ENCODE data around the gene EXOC3.
"Not testable (repeated sequence)": the region's sequence is repeated elsewhere in the genome, so short reads cannot be mapped to it uniquely, and the experiment has no call there.

Gene EXOC3

GRCh38 chr5:442335-443238 is at the start of gene EXOC3:
Gene EXOC3 (plus strand): TSS chr5:443176. CDS start chr5:446206, 3,030 bp downstream.
- Histone ChIP-seq H3K4me3 (ENCODE audit: low read length) (peak within 1 kb of the TSS; percentile 100), H3K36me3 (ENCODE audit: control insufficient read depth, insufficient read depth, low read length, severe bottlenecking) (peaks cover 11% of the 10 kb centered on the region), H3K9ac (ENCODE audit: low read length) (peak within 1 kb of the TSS; percentile 98), H3K4me1 (ENCODE audit: control insufficient read depth, insufficient read depth, low read length) (peaks cover 23% of the 10 kb centered on the region), H3K9me3 (ENCODE audit: control insufficient read depth, low read length) (no peaks in the 10 kb centered on the region), H3K27me3 (replicated peaks; ENCODE audit: control insufficient read depth, insufficient read depth, low read length) (no peaks in the 10 kb centered on the region)
- DNase-seq (ENCODE audit: low read depth): peak; percentile 92

DNA sequence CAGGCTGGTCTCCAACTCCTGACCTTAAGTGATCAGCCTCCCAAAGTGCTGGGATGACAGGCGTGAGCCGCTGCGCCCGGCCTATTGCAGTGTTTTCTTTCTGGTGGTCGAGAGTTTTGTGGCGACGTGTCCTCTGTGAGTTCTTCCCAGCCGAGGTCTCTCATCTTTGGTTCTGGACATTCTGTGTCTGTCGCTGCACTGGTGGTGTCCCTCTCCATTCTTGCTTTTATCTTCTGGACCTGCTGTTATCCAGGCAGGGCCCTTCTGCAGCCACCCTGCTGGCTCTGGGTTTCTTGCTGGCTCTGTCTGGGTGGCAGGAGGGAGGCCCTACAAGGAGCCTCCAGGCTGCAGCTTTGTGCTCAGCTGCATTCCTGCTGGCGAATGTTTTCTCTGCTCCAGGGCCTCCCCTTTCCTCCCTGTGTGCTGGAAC is 49.1 kb upstream of the EXOC3 start:
- peak; percentile 66 for DNase-seq (ENCODE audit: low read depth)
- no peak overlapping the region for H3K9ac ChIP-seq (ENCODE audit: low read length)

DNA sequence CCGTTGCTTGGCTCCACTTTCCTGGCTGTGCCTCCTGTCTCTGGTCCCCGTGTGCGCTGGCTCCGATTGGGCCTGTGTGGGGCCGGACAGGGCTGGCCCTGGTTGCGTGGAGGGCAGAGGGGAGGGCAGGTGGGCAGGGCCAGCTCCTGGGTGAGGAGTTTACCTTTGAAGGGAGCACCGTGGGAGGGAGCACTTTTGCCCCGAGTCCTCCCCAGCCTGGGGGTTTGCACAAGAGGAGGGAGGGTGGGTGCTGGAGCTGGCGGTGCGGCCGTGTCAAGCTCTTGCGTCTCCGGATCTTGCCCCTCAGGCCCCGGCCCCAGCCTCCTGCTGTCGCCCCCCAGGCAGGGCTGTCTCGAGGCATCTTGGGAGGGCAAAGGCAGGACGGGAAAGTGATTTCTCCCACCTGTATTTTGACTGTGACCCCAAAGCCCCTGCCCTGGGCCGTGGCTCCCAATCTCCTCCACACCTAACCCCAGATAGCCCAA is 48.3 kb upstream of the EXOC3 start:
- Histone ChIP-seq H3K4me1 (ENCODE audit: control insufficient read depth, insufficient read depth, low read length) (peaks cover 33% of the 10 kb centered on the region), H3K4me3 (ENCODE audit: low read length) (no peak overlapping the region)

More for the DNA sequence above, 49.1 kb upstream of the EXOC3 start:
- no peaks in the 10 kb centered on the region for H3K9me3 ChIP-seq (ENCODE audit: control insufficient read depth, low read length)
- no peaks in the 10 kb centered on the region for H3K36me3 ChIP-seq (ENCODE audit: control insufficient read depth, insufficient read depth, low read length, severe bottlenecking)
- no peak overlapping the region for H3K4me3 ChIP-seq (ENCODE audit: low read length)
- peaks cover 25% of the 10 kb centered on the region for H3K4me1 ChIP-seq (ENCODE audit: control insufficient read depth, insufficient read depth, low read length)
- no peaks in the 10 kb centered on the region for H3K27me3 ChIP-seq (replicated peaks; ENCODE audit: control insufficient read depth, insufficient read depth, low read length)

DNA sequence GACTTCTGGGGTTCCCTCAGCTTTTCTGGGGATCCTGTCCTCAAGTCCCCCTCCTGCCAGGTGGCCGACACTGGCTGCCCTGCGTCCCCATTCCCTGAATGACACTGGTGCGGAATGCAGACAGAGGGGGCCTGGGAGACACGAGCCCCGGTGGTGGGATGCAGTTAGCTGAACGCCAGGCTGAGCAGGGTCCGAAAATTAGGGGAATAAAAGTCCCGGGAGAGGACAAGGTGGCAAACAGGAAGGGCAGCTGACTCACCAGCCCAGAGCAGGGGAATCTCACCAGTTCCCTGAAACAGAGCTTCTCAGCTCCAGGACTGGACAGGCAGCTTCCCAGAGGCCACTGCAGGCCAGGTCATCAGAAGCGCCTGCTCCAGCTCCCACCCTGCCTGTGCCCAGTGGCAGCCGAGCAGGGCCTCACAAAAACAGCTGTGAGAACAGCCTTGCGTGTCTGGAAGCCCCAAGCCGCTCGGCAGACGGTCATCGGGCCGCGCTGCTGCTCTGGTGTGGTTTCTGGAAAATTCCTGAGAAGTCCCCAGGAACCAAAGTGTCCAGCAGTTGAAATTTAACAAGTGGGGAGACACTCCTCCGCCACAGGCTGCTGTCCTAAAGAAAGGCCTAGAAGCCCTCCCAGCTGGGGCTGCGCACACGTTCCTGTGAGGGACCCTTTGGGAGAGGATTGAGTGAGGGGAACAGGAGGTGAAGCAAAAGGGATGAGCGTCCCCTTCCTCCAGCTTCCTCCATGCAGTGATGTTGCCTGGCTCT is 47.6 kb upstream of the EXOC3 start:
- Histone ChIP-seq H3K27me3 (replicated peaks; ENCODE audit: control insufficient read depth, insufficient read depth, low read length) (no peaks in the 10 kb centered on the region), H3K4me1 (ENCODE audit: control insufficient read depth, insufficient read depth, low read length) (peaks cover 39% of the 10 kb centered on the region), H3K9ac (ENCODE audit: low read length) (peak overlapping the region; percentile 53), H3K9me3 (ENCODE audit: control insufficient read depth, low read length) (no peaks in the 10 kb centered on the region), H3K4me3 (ENCODE audit: low read length) (no peak overlapping the region), H3K36me3 (ENCODE audit: control insufficient read depth, insufficient read depth, low read length, severe bottlenecking) (no peaks in the 10 kb centered on the region)
- peak; percentile 93 for DNase-seq (ENCODE audit: low read depth)

More for the DNA sequence above, 48.3 kb upstream of the EXOC3 start:
- Histone ChIP-seq H3K27me3 (replicated peaks; ENCODE audit: control insufficient read depth, insufficient read depth, low read length) (no peaks in the 10 kb centered on the region), H3K36me3 (ENCODE audit: control insufficient read depth, insufficient read depth, low read length, severe bottlenecking) (no peaks in the 10 kb centered on the region), H3K9me3 (ENCODE audit: control insufficient read depth, low read length) (no peaks in the 10 kb centered on the region), H3K9ac (ENCODE audit: low read length) (no peak overlapping the region)
- DNase-seq (ENCODE audit: low read depth): no peak

- Histone ChIP-seq H3K27me3 (replicated peaks; ENCODE audit: control insufficient read depth, insufficient read depth, low read length) (no peaks in the 10 kb centered on the region), H3K9me3 (ENCODE audit: control insufficient read depth, low read length) (no peaks in the 10 kb centered on the region), H3K4me3 (ENCODE audit: low read length) (no peak overlapping the region), H3K36me3 (ENCODE audit: control insufficient read depth, insufficient read depth, low read length, severe bottlenecking) (no peaks in the 10 kb centered on the region), H3K9ac (ENCODE audit: low read length) (peak overlapping the region; percentile 53), H3K4me1 (ENCODE audit: control insufficient read depth, insufficient read depth, low read length) (peaks cover 46% of the 10 kb centered on the region)
- DNase-seq (ENCODE audit: low read depth): no peak
These were observed 47.0 kb upstream of the EXOC3 start for GRCh38 chr5:395921-396530.

GRCh38 chr5:396531-396961 is 46.4 kb upstream of the EXOC3 start:
- no peaks in the 10 kb centered on the region for H3K9me3 ChIP-seq (ENCODE audit: control insufficient read depth, low read length)
- DNase-seq (ENCODE audit: low read depth): no peak
- H3K27me3 ChIP-seq (replicated peaks; ENCODE audit: control insufficient read depth, insufficient read depth, low read length): no peaks in the 10 kb centered on the region
- no peak overlapping the region for H3K9ac ChIP-seq (ENCODE audit: low read length)
- no peak overlapping the region for H3K4me3 ChIP-seq (ENCODE audit: low read length)
- no peaks in the 10 kb centered on the region for H3K36me3 ChIP-seq (ENCODE audit: control insufficient read depth, insufficient read depth, low read length, severe bottlenecking)
- H3K4me1 ChIP-seq (ENCODE audit: control insufficient read depth, insufficient read depth, low read length): peaks cover 46% of the 10 kb centered on the region

DNA sequence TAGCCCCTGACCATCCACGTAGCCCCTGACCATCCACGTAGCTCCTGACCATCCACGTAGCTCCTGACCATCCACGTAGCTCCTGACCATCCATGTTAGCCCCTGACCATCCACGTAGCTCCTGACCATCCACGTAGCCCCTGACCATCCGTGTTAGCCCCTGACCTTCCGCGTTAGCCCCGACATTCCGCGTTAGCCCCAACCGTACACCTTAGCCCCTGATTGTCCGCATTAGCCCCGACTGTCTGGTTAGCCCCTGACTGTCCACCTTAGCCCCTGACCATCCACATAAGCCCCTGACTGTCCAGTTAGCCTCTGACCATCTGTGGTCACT is 44.9 kb upstream of the EXOC3 start:
- DNase-seq (ENCODE audit: low read depth); H3K4me3 ChIP-seq (ENCODE audit: low read length); H3K27me3 ChIP-seq (replicated peaks; ENCODE audit: control insufficient read depth, insufficient read depth, low read length); H3K9ac ChIP-seq (ENCODE audit: low read length); H3K36me3 ChIP-seq (ENCODE audit: control insufficient read depth, insufficient read depth, low read length, severe bottlenecking); H3K9me3 ChIP-seq (ENCODE audit: control insufficient read depth, low read length): not testable (repeated sequence)
- peaks cover 46% of the 10 kb centered on the region for H3K4me1 ChIP-seq (ENCODE audit: control insufficient read depth, insufficient read depth, low read length)

DNA sequence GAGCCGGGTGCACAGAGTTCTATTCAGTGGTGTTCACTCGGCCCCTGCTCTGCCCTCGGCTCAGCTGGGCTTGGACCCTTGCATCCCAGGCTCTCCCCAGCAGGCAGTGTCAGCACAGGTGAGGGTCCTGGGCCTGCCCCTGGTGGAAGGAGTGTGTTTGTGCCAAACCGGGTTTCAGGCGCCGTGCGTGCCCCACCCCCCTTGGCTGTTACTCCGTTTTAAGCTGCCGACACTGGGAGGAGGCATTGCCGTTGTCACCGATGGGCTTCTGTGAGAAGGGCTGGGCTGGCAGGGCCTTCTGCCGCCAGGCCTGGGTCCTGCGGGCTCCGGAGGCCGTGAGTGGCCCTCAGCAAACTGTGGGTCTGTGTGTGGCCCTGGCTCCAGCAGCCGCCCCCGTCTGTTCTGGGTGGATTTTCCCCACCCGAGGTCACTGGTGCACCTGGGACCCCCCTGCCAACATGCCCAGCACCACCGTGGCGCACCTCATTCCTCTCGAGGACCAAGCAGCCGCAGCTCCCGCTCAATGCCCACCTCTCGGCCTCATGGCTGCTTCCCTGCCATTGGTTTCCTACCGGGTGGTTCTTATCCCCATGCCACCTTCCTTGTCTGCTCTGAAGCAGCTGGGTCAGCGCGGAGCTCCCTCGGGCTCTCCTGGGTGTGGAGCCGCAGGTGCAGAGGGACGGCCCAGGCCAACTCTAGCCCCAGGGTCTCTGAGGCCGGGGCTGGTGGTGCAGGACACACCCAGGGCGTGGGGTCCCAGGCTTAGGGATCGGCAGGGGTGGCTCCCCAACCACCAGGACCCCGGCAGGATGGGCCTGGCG is 44.3 kb upstream of the EXOC3 start:
- no peaks in the 10 kb centered on the region for H3K36me3 ChIP-seq (ENCODE audit: control insufficient read depth, insufficient read depth, low read length, severe bottlenecking)
- no peaks in the 10 kb centered on the region for H3K27me3 ChIP-seq (replicated peaks; ENCODE audit: control insufficient read depth, insufficient read depth, low read length)
- peaks cover 46% of the 10 kb centered on the region for H3K4me1 ChIP-seq (ENCODE audit: control insufficient read depth, insufficient read depth, low read length)
- no peaks in the 10 kb centered on the region for H3K9me3 ChIP-seq (ENCODE audit: control insufficient read depth, low read length)
- no peak overlapping the region for H3K9ac ChIP-seq (ENCODE audit: low read length)
- no peak overlapping the region for H3K4me3 ChIP-seq (ENCODE audit: low read length)
- DNase-seq (ENCODE audit: low read depth): no peak

DNA sequence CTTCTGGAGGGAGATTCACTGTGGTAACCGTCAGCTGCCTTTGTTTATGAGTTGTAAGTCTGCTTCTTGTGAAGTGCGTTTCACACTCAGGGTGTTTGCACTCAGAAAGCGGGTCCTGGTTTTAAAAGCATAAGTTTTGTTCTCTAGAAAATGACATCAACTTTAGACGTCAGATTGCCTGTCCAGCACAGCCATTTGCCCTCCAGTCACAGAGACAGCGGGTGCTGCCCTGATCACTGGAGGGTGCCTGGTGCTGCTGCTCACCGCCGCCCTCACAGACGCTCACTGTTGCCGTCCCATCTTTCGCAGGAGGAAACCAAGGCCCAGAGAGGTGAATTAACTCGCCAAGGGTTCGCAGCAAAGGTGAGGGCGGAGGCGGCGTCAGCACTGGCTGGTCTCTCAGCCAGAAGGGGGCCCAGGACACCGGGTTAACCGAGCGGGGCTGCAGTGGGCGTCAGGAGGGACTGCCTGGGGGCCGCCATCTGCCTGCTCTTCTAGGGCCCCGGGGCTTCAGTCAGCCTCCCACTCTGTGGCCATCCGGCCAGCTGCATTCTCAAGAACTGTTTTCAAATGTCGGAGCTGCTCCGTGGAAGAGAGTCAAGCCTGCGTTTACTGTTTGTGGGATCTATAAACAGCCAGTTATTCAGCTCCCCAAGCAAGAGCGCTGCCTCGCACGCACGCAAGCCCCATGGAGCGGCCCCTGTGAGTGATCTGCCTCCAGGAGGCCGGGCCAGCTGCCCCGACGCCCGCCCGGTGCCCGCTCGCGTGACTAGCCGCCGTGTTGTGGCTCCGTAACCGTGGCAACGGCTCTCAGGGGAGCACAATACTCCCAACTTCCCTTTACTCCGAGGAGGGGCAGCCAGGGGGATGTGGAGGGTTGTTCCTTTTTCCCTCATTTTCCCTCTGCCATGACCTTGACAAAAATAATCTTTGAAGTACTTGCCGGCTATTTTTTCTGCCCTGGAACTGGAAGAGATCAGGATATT is 43.4 kb upstream of the EXOC3 start:
- peak; percentile 99 for DNase-seq (ENCODE audit: low read depth)
- Histone ChIP-seq H3K36me3 (ENCODE audit: control insufficient read depth, insufficient read depth, low read length, severe bottlenecking) (no peaks in the 10 kb centered on the region), H3K4me1 (ENCODE audit: control insufficient read depth, insufficient read depth, low read length) (peaks cover 39% of the 10 kb centered on the region), H3K9ac (ENCODE audit: low read length) (peak overlapping the region; percentile 70), H3K27me3 (replicated peaks; ENCODE audit: control insufficient read depth, insufficient read depth, low read length) (no peaks in the 10 kb centered on the region), H3K9me3 (ENCODE audit: control insufficient read depth, low read length) (no peaks in the 10 kb centered on the region), H3K4me3 (ENCODE audit: low read length) (peak overlapping the region; percentile 79)
